GM19193 (cell line): Measurements from ENCODE around the gene CXCL12.

ENCODE experiments used
- POLR2A ChIP-seq: IDR thresholded peaks from 4 replicates; pipeline ENCODE4 v1.6.1; 2011; ENCODE audit not compliant: insufficient read depth, insufficient read length; ENCODE audit errors: extremely low read depth

The CXCL12 gene

DNA sequence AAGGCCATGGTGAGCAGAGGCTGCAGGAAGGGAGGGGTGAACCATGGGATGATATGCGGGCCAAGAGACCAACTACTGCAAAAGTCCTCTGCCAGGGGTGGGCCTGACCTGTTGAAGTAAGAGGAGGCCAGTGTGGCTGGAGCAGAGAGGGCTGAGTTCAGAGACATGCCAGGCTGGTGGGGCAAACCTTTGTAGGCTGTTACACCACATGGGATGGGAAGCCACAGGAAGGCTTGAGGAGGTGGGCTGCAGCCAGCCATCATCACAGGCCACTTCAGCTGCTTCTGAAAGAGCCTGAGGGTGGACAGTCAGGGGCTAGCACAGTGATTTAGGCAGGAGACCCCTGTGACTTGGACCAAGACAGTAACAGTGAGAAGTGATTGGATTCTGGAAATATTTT lies 20.3 kb downstream of the CXCL12 start:
- no peak for TF ChIP-seq POLR2A

DNA sequence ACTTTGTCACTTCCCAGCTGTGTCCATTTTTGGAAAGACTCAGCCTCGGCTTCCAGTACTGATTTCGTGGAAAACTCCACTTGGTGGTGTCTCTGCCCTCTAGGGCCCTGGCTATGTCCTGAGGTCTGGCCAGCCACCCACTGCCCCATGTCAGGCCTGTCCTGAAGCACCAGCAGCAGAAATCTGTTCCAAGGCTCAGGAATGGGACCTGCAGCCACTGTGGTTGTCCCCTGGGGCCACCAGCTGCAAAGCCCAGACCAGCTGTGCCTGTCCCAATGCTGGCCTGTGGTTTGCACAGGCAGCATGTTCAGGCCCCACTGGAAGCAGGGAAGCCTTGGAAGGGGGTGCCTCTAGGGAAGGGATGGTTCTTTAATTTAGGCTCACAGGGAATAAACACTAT lies 21.2 kb downstream of the CXCL12 start:
- TF ChIP-seq POLR2A: no peak

DNA sequence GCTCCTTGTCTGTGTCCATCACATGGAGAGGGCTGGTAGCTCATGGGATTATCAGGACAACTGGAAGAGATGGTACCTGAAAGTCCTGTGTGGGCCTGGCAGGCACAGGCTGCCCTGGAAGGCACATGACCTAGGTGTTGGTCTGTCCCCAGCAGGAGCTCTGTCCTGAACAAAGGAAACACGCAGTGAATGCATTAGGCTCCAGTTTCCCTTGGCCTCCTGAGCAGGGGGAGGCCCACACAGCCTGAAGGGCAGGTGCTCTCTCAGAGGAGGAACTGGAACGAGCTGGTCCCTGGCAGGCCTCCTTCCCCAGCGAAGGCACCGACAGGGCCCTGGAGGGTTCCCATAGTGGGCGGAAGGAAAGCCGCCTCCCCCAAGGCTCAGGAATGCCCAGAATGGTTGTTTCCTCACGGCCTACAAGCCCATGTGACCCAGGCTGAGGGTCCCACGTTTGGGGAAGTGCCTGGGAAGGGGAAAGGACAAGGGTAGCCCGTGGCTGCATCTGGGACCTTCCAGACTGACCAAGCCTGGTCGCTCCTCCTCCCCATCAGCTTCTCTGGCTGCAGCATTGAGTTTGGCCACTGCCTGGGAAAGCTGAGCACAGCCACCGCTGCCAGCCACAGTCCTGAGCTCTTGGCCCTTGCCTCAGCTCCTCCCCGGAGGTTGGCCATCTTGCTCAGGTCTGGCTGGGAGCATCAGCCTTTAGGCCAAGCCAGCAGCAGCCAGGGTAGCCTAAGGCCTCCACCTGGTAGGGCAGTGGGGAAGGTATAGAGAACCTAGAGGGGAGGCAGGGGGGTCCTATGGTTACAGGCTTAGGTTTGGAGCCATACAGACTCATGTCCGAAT lies 21.8 kb downstream of the CXCL12 start:
- TF ChIP-seq POLR2A: no peak

DNA sequence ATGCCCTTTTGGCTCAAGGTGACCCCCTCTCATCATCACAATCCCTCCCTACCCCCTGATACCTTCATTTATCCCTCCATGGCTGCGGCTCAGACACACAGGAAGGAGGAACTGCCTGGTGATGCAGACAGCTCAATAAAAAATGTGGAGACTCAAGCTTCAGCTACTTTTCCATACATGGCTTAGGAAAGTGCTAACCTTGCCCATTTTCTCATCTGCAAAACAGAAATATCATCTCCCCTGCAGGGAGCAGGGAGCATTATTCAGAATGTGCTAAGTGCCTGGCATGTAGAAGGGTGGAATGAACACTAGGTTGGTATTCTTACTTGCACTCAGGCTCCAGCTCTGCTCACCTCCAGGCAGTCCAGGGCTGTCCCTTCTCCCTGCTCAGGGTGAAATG lies 23.8 kb downstream of the CXCL12 start:
- no peak for TF ChIP-seq POLR2A

DNA sequence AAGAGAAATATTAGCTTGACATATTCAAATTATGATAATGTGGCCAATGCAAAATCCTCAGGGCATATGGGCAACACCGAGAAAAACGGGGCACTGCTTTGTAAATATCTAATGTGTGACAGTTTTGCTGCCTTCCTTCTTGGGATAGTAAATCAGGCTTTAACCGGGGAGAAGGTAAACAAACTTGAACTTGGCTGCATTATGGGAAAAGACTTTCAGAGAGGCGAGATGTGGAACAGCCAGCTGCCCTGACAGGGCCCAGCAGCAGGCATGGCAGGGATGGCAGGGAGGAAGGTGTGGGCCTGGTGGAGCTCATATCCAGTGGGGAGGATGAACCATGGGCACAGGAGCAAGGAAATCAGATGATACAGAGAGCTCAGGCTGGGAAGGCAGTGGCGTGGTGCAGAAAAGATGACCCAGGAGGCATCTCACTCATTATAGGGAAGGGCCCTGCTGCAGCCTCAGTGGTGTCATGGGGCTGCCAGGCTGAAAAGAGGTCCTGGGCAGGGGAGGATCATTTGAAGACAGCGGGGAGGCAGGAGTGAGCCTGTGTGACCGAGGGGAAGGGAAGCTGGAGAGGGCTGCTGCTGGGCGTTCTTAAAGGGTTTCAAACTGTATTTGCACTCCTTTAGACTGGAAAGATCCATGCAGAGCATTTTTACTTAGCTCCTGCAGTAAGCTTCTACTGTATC lies 26.7 kb downstream of the CXCL12 start:
- TF ChIP-seq POLR2A: no peak

DNA sequence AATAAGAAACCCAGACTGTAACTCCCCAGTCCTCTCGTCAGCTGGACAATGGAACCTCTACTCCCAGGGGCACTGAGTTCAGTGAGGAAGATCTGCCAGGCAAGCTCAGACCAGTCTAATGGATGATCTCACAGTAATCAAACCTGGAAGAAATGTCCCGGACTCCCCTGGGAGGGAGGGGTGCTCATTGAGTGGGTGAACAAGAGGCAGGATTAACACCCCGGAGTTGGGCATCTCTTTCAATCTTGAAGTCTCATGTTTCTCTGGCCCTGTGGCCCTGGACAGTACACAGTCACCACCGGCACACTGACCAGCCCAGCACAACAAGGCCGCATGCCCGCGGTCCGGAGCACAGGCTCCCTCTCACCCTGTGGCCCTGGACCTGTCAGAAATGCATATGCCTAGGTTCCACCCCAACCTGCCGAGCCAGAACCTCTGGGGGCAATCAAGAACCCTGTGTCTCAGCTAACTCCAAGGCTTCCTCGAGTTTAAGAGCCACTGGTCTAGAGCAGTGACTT lies 27.8 kb downstream of the CXCL12 start:
- TF ChIP-seq POLR2A: no peak

DNA sequence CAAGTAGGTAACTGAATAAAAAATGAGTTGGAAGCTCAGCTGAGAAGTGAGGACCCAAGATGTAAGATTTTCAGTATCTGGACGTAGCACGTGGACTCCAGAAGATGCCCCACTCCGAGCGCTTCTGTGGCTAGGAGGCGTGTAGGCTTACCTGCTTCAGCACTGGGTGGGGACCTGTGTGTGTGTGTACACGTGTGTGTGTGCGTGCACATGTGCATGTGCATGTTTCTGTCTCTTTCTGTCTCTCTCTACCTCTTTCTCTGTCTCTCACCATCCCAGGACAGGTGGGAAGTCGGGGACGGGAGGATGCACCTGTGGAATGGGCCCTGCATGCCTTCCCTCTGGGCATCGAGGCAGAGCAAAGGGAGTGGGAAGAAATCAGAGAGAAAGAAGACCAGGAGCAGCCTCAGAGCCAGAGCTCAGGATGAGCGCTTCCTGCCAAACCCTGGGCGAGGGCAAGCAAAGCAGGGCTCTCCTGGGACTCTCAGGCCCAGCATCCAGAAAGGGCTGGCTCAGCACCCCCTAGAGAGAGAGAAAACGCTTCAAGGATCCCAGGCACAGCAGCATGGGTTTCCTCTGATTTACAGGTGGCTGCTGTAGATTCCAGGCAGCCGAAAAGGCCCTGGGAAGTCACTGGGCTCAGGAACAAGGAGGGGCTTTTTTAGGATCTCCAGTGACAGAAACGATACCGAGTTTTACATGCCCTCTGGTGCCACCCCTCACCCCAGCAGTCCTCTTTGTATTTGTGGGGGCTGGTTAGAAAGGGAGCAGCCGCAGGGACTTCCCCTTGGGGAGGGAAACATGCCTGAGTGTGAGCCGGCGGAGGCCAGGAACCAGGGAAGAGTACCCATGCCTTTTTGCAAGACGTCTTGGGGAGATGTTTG lies 28.5 kb downstream of the CXCL12 start:
- no peak for TF ChIP-seq POLR2A

DNA sequence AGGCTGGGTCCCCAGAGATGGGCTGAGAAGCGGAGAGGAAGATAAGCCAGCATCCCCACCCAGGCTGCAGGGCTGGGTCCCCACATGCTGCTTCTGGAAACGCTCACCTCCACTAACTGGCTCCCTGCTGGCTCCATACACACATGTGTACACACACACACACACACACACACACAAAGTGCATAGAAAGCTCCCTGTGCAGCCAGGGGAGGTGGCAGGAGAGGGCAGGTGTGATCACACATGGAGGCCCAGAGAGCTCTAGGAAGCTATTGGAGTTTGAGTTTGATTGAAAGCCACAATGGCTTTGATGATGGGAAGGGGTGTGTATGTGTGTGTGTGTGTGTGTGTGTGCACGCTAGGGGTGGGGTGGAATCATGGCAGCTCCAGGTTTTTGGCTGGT lies 29.3 kb downstream of the CXCL12 start:
- no peak for TF ChIP-seq POLR2A

DNA sequence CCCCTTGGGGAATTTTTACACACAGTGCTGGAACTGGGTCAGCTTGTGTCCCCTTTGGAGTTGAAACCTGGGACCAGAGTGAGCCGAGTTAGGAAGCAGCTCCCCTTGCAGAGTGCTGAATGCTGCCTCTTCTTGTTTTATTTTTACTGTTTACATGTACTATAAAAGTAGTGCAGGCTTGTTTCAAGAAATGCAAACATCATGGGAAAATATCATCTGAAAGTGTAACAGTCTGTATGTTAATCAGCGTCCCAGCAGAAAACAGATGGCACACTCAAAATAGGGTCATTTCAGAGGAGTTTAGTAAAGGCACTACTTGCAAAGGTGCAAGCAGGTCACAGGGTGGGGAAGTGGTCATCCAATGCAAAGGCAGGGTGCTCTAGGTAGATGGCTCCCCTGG lies 30.1 kb downstream of the CXCL12 start:
- no peak for TF ChIP-seq POLR2A

DNA sequence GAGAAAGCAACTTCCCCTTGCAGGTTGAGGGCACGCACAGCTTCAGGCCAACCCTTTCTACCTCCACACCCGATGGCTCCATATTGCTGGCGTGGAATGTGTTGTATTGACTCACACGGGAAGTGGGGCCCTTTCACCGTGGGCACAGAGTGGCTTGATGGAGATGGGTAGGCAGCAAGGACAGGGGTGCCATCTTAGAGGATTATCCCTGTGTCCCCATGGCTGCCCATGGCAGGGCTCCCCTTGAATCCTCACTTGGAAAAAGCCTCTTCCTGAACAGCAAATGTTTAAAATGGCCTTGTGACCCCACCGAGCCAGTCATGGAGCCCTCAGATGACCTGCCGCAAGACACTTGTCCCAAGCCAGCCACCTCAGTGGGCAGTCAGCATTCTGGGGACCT lies 31.2 kb downstream of the CXCL12 start:
- no peak for TF ChIP-seq POLR2A

DNA sequence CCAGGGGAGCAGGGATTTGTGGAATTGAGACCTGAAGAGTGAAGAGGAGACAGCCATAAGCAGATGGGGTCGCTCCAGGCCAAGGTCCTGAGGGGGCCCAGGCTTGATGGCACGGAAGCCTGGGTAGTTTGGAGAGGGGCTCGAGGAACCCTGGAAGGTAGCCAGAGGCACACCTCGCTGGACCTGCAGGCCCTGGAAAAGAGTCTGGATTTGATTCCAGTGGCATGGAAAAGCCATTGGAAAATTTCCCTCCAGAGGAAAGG lies 31.8 kb downstream of the CXCL12 start:
- no peak for TF ChIP-seq POLR2A

DNA sequence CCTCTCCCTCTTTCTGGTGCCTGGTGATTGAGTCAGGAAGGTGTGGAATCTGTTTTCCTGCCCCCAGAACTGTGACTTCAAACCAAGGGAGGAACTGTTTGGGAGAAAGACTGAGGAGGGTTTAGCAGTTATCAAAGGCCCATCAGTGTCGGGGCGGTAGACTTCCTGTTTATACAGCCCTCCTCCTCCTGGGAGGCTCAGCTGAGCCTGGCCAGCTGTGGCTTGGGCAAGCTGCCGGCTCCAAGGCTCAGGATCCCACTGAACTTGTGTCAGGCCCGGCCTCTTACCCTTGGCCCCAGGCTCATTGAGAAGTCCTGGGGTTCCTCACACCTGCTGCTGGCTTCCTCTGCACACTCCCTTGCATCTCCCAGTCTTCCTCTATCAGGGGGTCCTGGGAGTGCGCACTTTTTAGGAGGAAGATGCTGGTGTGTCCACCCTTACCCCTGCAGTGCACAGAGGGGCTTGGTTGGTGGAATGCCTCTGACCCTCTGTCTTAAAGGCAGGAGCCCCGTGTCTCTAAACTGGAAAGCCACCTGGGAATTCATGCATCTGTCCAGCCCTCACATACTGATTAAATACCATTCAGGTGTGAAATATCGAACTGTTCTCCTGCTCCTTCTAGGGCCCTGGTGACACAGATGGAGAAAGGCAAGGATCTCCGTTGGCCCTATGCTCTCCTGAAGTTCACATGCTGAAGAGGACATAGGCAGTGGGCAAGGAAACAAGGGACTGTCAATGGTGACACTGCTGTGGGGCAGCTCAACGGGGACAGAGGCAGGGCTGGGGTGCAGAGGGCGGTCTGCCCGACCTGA lies 32.4 kb downstream of the CXCL12 start:
- TF ChIP-seq POLR2A: no peak

DNA sequence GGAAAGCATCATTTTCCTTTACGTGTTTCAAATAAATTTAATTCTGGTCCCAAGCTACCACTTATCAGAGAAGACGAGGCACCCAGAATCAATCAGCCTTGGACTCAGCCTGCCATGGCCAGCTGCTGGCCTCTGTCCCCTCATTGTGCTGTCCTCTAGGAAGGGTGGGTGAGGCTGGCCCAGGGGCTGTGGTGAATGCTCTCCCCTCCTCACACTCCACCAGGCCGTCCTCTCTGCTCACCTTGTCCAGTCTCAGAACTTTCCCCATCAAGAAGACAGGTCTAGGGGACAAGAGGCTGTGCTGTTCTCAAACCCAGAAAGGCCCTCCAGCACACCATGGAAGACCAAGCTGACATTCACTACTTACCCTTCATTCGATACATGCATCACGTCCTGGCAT lies 36.4 kb downstream of the CXCL12 start:
- no peak for TF ChIP-seq POLR2A

DNA sequence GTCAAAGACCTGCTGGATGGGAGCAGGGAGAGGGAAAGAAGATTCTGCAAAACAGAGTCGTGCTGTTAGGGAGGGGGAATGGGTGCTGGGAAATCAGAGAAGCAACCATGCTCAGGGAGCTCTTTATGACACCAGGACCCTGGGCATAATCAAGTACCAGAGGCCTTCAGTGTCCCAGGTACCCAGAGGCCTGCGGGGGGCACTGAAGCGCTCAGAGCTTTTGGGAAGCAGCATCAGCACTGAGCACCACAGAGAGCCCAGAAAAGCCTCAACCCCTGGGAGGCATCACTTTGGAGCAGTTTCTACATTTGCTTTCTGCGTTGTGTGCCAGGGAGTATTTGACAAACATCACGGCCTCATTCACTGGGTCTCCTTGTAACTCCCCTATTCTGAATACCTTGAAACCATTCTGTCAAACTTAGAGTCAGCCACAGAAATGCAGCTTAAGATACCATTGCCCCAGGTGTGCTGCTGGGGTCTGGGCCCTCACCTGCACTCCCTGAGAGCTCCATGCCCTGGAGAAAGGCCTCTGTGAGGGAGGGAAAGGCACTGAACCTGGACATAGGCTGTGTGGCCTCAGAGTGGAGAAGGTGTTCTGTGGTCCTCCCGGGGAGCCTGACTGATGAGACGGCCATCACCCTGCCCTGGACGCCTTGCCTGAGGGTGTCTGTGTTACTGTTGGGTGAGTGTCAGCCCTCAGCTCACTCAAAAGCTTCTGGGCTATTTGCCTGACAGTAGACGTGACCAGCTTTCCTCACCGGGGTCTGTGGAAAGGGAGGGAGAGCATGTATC lies 37.1 kb downstream of the CXCL12 start:
- no peak for TF ChIP-seq POLR2A
